Hepatocyte (in vitro differentiated cells): ENCODE data around the gene HYI. TPM values are rescaled to one million over a fixed set of nuclear protein-coding genes. Genes with fewer than 3 reads are reported as not detected.

Experiments
- DNase-seq: peaks from one replicate; pipeline ENCODE4 v3.0.0-alpha.2; 2016; ENCODE audit warnings: low spot score
- H2AFZ ChIP-seq: fragments of 200-600 bp; sonication (generic); 2 replicates; pipeline ENCODE4 v1.6.0; 2016; ENCODE audit warnings: antibody characterized with exemption, mild to moderate bottlenecking
- H3K27ac ChIP-seq: fragments of 200-600 bp; sonication (generic); 2 replicates; pipeline ENCODE4 v1.5.1; 2016; ENCODE audit warnings: mild to moderate bottlenecking
- H3K27me3 ChIP-seq: fragments of 200-600 bp; sonication (generic); 2 replicates; pipeline ENCODE4 v1.6.1; 2016
- H3K36me3 ChIP-seq: fragments of 200-600 bp; sonication (generic); replicated peaks from 2 replicates; pipeline ENCODE4 v1.5.1; 2016; ENCODE audit warnings: low read depth; ENCODE audit not compliant: insufficient read depth
- H3K4me1 ChIP-seq: fragments of 200-600 bp; sonication (generic); 2 replicates; pipeline ENCODE4 v1.5.1; 2016; ENCODE audit warnings: mild to moderate bottlenecking, moderate library complexity; ENCODE audit not compliant: insufficient read depth
- H3K4me2 ChIP-seq: fragments of 200-600 bp; sonication (generic); 2 replicates; pipeline ENCODE4 v1.6.0; 2016
- H3K4me3 ChIP-seq: fragments of 200-600 bp; sonication (generic); 2 replicates; pipeline ENCODE4 v1.5.1; 2016; ENCODE audit warnings: mild to moderate bottlenecking
- H3K79me2 ChIP-seq: fragments of 200-600 bp; sonication (generic); 2 replicates; pipeline ENCODE4 v1.6.0; 2017; ENCODE audit warnings: mild to moderate bottlenecking
- H3K9me2 ChIP-seq: fragments of 200-600 bp; sonication (generic); replicated peaks from 2 replicates; pipeline ENCODE4 v1.6.0; 2017; ENCODE audit warnings: mild to moderate bottlenecking; ENCODE audit not compliant: insufficient read depth
- H3K9me3 ChIP-seq: fragments of 200-600 bp; sonication (generic); 2 replicates; pipeline ENCODE4 v1.5.1; 2016; ENCODE audit warnings: low read depth, mild to moderate bottlenecking
- H4K20me1 ChIP-seq: fragments of 200-600 bp; sonication (generic); 2 replicates; pipeline ENCODE4 v1.6.0; 2016; ENCODE audit warnings: mild to moderate bottlenecking; ENCODE audit not compliant: insufficient read depth, poor library complexity, severe bottlenecking
- CTCF ChIP-seq: fragments of 200-600 bp; sonication (generic); IDR thresholded peaks from 2 replicates; pipeline ENCODE4 v1.5.1; 2016; ENCODE audit warnings: antibody characterized with exemption, mild to moderate bottlenecking; ENCODE audit not compliant: poor library complexity
- EZH2 ChIP-seq: fragments of 200-600 bp; sonication (generic); IDR thresholded peaks from 2 replicates; pipeline ENCODE4 v1.6.1; 2016; ENCODE audit warnings: antibody characterized with exemption, mild to moderate bottlenecking, borderline replicate concordance
- EZH2phosphoT487 ChIP-seq: fragments of 200-600 bp; sonication (generic); IDR thresholded peaks from one replicate; pipeline ENCODE4 v1.6.1; 2018; ENCODE audit warnings: antibody characterized with exemption, mild to moderate bottlenecking, low read depth, moderate library complexity; ENCODE audit not compliant: unreplicated experiment, severe bottlenecking
- WGBS: methylation state at CpG from one replicate; pipeline ENCODE4 v1.1.6; 2016; ENCODE audit warnings: low lambda C conversion rate; ENCODE audit errors: missing lambda C conversion rate; 5-methylcytosine and 5-hydroxymethylcytosine counted together
- polyA plus RNA-seq: library from polyadenylated mRNA; unstranded; fragments of >200 nt; fragmentation: Nextera tagmentation; extraction: Ambion mirVana; gene quantifications from 2 replicates; pipeline ENCODE4 v1.2.1, GENCODE V29; 2016
- total RNA-seq: library from RNA; depleted of rRNA; stranded (reverse); fragments of >200 nt; gene quantifications from 2 replicates; pipeline ENCODE4 v1.2.3, GENCODE V29; 2014

Gene HYI
- total and polyA plus RNA-seq, 2 experiments from 2014 or later, result 30.7 to 37.5 TPM

DNA sequence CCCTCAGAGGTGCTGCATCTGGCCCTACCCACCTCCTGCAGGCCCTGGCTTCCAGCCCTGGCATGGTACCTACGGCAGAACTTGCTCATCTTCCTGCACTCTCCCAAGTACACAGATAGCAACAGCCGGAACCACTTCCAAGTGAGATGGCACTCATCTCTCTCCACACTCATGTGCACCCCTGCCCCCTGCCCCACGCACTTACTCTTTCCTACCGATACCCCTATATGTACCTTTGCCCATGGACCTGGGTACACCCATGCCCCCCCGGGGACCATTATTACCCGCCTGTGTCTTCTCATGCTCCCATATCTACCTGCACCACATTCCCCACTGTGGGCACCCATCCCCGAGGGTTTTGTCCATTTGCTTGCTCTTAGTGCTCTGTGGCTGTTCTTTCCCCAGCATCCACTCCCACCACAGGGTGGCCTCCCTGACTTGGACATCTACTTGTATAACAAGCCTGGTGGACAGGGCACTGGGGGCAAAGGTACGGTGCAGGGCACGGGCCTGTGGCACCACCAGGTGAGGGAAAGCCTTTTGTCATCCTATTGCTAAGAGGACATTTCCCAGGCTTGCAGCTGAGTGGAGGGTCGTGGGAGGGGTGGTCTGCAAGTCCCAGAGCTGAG is 14.7 kb downstream of the HYI start:
- no peak for TF ChIP-seq EZH2
- TF ChIP-seq EZH2phosphoT487, result no peak
- TF ChIP-seq CTCF, result no peak
- Histone ChIP-seq H3K36me3 (no peaks in the 10 kb centered on the region), H3K9me3 (no peaks in the 10 kb centered on the region), H3K4me2 (no peak overlapping the region), H4K20me1 (no peaks in the 10 kb centered on the region), H3K79me2 (no peaks in the 10 kb centered on the region), H3K4me1 (no peaks in the 10 kb centered on the region), H3K4me3 (no peak overlapping the region), H3K27me3 (no peaks in the 10 kb centered on the region), H2AFZ (no peak overlapping the region), H3K27ac (no peak overlapping the region), H3K9me2 (no peaks in the 10 kb centered on the region)
- WGBS, result 96% methylated on average over 10 of the region's 10 CpGs
- no peak for DNase-seq

- H3K9me2 ChIP-seq, result no peaks in the 10 kb centered on the region
- no peak overlapping the region for H3K4me3 ChIP-seq
- H3K27ac ChIP-seq, result no peak overlapping the region
- no peaks in the 10 kb centered on the region for H3K36me3 ChIP-seq
- H3K4me2 ChIP-seq, result no peak overlapping the region
- no peaks in the 10 kb centered on the region for H3K4me1 ChIP-seq
- H2AFZ ChIP-seq, result no peak overlapping the region
- TF ChIP-seq EZH2phosphoT487 (no peak), EZH2 (no peak), CTCF (no peak)
- no peaks in the 10 kb centered on the region for H3K79me2 ChIP-seq
- no peaks in the 10 kb centered on the region for H3K9me3 ChIP-seq
- no peaks in the 10 kb centered on the region for H4K20me1 ChIP-seq
- WGBS, result 100% methylated on average over 8 of the region's 8 CpGs
- no peak for DNase-seq
- H3K27me3 ChIP-seq, result no peaks in the 10 kb centered on the region
These were observed 15.2 kb downstream of the HYI start for GRCh38 chr1:43438576-43438952.

DNA sequence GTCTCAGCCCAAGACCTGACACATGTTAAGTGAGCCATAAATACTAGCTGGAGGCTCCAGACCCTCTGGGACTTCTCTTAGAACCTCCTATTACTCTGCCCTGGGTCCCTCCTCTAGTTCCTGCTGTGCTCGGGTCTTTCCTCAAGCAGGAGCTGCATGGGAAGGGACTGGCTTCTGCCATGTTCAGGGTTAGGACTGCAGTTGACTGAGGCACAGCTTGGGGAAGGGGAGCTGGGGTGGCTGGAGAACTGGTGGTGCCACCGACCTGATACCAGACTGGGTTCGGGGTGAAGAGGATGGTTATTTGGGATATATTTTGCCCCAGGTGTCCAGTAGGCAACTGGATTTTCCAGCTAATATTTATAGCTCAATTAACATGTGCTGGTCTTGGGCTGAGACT is 15.7 kb downstream of the HYI start:
- H3K27me3 ChIP-seq, result no peaks in the 10 kb centered on the region
- no peak overlapping the region for H2AFZ ChIP-seq
- H3K4me3 ChIP-seq, result no peak overlapping the region
- H3K4me1 ChIP-seq, result no peaks in the 10 kb centered on the region
- WGBS, result 93% methylated on average over 3 of the region's 3 CpGs
- H4K20me1 ChIP-seq, result no peaks in the 10 kb centered on the region
- H3K9me3 ChIP-seq, result no peaks in the 10 kb centered on the region
- H3K4me2 ChIP-seq, result no peak overlapping the region
- no peaks in the 10 kb centered on the region for H3K36me3 ChIP-seq
- no peaks in the 10 kb centered on the region for H3K79me2 ChIP-seq
- no peak for TF ChIP-seq EZH2
- TF ChIP-seq CTCF, result no peak
- no peak for TF ChIP-seq EZH2phosphoT487
- no peak overlapping the region for H3K27ac ChIP-seq
- no peaks in the 10 kb centered on the region for H3K9me2 ChIP-seq
- no peak for DNase-seq
